Nephron progenitor cell (in vitro differentiated cells): ENCODE measurements around the gene GPRC5D.

Source experiments
- DNase-seq: peaks from one replicate; pipeline ENCODE4 v3.0.0; 2021
- H3K27ac Mint-ChIP-seq: 2 replicates; pipeline ENCODE4 v1.8.0; 2021; ENCODE audit warnings: mild to moderate bottlenecking, moderate library complexity, mixed read lengths
- H3K27me3 Mint-ChIP-seq: 2 replicates; pipeline ENCODE4 v1.8.0; 2021; ENCODE audit warnings: mild to moderate bottlenecking, low read depth, mixed read lengths; ENCODE audit not compliant: poor library complexity
- H3K36me3 Mint-ChIP-seq: 2 replicates; pipeline ENCODE4 v1.8.0; 2021; ENCODE audit warnings: low read depth, mixed read lengths
- H3K4me1 Mint-ChIP-seq: 2 replicates; pipeline ENCODE4 v1.8.0; 2021; ENCODE audit warnings: mixed read lengths
- H3K4me3 Mint-ChIP-seq: 2 replicates; pipeline ENCODE4 v1.8.0; 2021; ENCODE audit warnings: mild to moderate bottlenecking, moderate library complexity, mixed read lengths
- H3K9me3 Mint-ChIP-seq: 2 replicates; pipeline ENCODE4 v1.8.0; 2021; ENCODE audit warnings: mild to moderate bottlenecking, moderate library complexity, mixed read lengths
- CTCF ChIP-seq: fragments of 200-600 bp; sonication (generic); IDR thresholded peaks from 2 replicates; pipeline ENCODE4 v1.5.0; 2021; ENCODE audit warnings: antibody characterized with exemption

GPRC5D gene

GRCh38 chr12:12922978-12923377 lies 29.0 kb downstream of the GPRC5D start:
- Mint-ChIP-seq H3K4me1 (peaks cover 6% of the 10 kb centered on the region), H3K36me3 (no peaks in the 10 kb centered on the region), H3K4me3 (no peak overlapping the region), H3K27ac (no peak overlapping the region), H3K27me3 (peaks cover 5% of the 10 kb centered on the region), H3K9me3 (peaks cover 13% of the 10 kb centered on the region)
- TF ChIP-seq CTCF: no peak
- no peak for DNase-seq

- Mint-ChIP-seq H3K27ac (no peak overlapping the region), H3K9me3 (peaks cover 8% of the 10 kb centered on the region), H3K36me3 (no peaks in the 10 kb centered on the region), H3K4me1 (peaks cover 11% of the 10 kb centered on the region), H3K27me3 (peaks cover 5% of the 10 kb centered on the region), H3K4me3 (no peak overlapping the region)
- TF ChIP-seq CTCF: no peak
- no peak for DNase-seq
Measured at GRCh38 chr12:12922191-12922616, 29.8 kb downstream of the GPRC5D start.

GRCh38 chr12:12919666-12920435 lies 32.1 kb downstream of the GPRC5D start:
- no peak for TF ChIP-seq CTCF
- no peaks in the 10 kb centered on the region for H3K36me3 Mint-ChIP-seq
- H3K4me3 Mint-ChIP-seq: no peak overlapping the region
- peak overlapping the region; percentile 45 for H3K27ac Mint-ChIP-seq
- H3K4me1 Mint-ChIP-seq: peaks cover 34% of the 10 kb centered on the region
- no peak for DNase-seq
- H3K9me3 Mint-ChIP-seq: no peaks in the 10 kb centered on the region
- H3K27me3 Mint-ChIP-seq: peaks cover 13% of the 10 kb centered on the region

GRCh38 chr12:12918781-12919389 lies 33.1 kb downstream of the GPRC5D start:
- no peak overlapping the region for H3K4me3 Mint-ChIP-seq
- no peak for DNase-seq
- peaks cover 14% of the 10 kb centered on the region for H3K27me3 Mint-ChIP-seq
- H3K27ac Mint-ChIP-seq: no peak overlapping the region
- H3K4me1 Mint-ChIP-seq: peaks cover 44% of the 10 kb centered on the region
- no peaks in the 10 kb centered on the region for H3K36me3 Mint-ChIP-seq
- no peaks in the 10 kb centered on the region for H3K9me3 Mint-ChIP-seq
- no peak for TF ChIP-seq CTCF

GRCh38 chr12:12917517-12917916 lies 34.5 kb downstream of the GPRC5D start:
- no peak for DNase-seq
- no peaks in the 10 kb centered on the region for H3K9me3 Mint-ChIP-seq
- peaks cover 11% of the 10 kb centered on the region for H3K27me3 Mint-ChIP-seq
- no peak overlapping the region for H3K27ac Mint-ChIP-seq
- no peak overlapping the region for H3K4me3 Mint-ChIP-seq
- peaks cover 58% of the 10 kb centered on the region for H3K4me1 Mint-ChIP-seq
- no peaks in the 10 kb centered on the region for H3K36me3 Mint-ChIP-seq
- no peak for TF ChIP-seq CTCF
